Measurements from ENCODE around the gene NADSYN1.

DNA sequence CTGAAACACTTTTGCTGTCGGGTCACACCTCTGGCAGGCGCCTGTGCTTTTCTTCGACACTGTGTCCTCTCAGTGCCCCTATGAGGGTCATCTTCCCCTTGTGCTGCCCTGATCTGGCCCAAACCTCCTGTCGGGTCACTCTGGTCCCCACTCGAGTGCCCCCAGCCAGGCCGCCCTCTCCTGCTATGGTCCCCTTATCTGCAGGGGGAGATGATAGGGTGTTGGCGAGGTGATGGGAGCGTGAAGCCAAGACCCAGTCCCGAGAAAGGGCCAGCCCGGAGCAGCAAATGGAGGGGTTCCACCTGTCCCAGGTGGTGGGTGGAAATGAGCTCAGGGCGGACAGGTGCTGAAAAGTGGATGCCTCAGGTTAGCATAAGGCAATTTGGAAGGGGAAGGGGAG, 9.7 kb downstream of the NADSYN1 start:
- TF ChIP-seq, protein P1, sequence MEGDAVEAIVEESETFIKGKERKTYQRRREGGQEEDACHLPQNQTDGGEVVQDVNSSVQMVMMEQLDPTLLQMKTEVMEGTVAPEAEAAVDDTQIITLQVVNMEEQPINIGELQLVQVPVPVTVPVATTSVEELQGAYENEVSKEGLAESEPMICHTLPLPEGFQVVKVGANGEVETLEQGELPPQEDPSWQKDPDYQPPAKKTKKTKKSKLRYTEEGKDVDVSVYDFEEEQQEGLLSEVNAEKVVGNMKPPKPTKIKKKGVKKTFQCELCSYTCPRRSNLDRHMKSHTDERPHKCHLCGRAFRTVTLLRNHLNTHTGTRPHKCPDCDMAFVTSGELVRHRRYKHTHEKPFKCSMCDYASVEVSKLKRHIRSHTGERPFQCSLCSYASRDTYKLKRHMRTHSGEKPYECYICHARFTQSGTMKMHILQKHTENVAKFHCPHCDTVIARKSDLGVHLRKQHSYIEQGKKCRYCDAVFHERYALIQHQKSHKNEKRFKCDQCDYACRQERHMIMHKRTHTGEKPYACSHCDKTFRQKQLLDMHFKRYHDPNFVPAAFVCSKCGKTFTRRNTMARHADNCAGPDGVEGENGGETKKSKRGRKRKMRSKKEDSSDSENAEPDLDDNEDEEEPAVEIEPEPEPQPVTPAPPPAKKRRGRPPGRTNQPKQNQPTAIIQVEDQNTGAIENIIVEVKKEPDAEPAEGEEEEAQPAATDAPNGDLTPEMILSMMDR (IDR thresholded peaks at IDR 0.05): no peak
- no peak for TF ChIP-seq POLR2A (IDR thresholded peaks at IDR 0.05)

Data from body of pancreas (tissue), 4 donors.